A673 (cell line): ENCODE measurements around the gene SMAGP. TPM values are rescaled to one million over a fixed set of nuclear protein-coding genes. Genes with fewer than 3 reads are reported as not detected.

ENCODE experiments used
- BruUV-seq: library from RNA; stranded (reverse); fragments of 400-500 nt; replicated peaks from 2 replicates; lab custom pipeline; 2021; lab: Mats Ljungman, UMichigan
- CTCF ChIA-PET: fragments of 300-600 bp; sonication (Branson Sonifier 250); formaldehyde crosslinking; loops from one replicate; lab custom pipeline; 2022; ENCODE audit warnings: antibody characterized with exemption; lab: Charles Lee
- POLR2A ChIA-PET: fragments of 300-600 bp; sonication (Branson Sonifier 250); formaldehyde crosslinking; loops from one replicate; lab custom pipeline; 2022; ENCODE audit warnings: antibody characterized with exemption; ENCODE audit not compliant: low non-redundant PET; lab: Charles Lee
- DNase-seq: peaks from one replicate; pipeline ENCODE4 v3.0.0-alpha.2; 2015; ENCODE audit warnings: low spot score
- H3K27ac ChIP-seq: fragments of 200-600 bp; sonication (generic); 2 replicates; pipeline ENCODE4 v1.5.1; 2016; ENCODE audit warnings: mixed run types, low read depth, mild to moderate bottlenecking, mixed read lengths, antibody characterized with exemption, low read length; ENCODE audit not compliant: poor library complexity, severe bottlenecking
- H3K27me3 ChIP-seq: fragments of 200-600 bp; sonication (generic); replicated peaks from 2 replicates; pipeline ENCODE4 v1.6.1; 2017; ENCODE audit warnings: mixed run types, low read depth, mild to moderate bottlenecking, mixed read lengths, antibody characterized with exemption, low read length; ENCODE audit not compliant: insufficient read depth, poor library complexity
- H3K36me3 ChIP-seq: fragments of 200-600 bp; sonication (generic); 2 replicates; pipeline ENCODE4 v1.6.1; 2016; ENCODE audit warnings: mixed run types, mild to moderate bottlenecking, mixed read lengths, antibody characterized with exemption, low read length; ENCODE audit not compliant: insufficient read depth, poor library complexity, severe bottlenecking
- H3K4me1 ChIP-seq: fragments of 200-600 bp; sonication (generic); 2 replicates; pipeline ENCODE4 v1.6.1; 2017; ENCODE audit warnings: mixed run types, mild to moderate bottlenecking, mixed read lengths, antibody characterized with exemption, low read length; ENCODE audit not compliant: insufficient read depth, poor library complexity, severe bottlenecking
- H3K4me3 ChIP-seq: fragments of 200-600 bp; sonication (generic); 2 replicates; pipeline ENCODE4 v1.5.1; 2016; ENCODE audit warnings: low read depth, mixed run types, mild to moderate bottlenecking, mixed read lengths, low read length; ENCODE audit not compliant: poor library complexity, severe bottlenecking
- H3K9me3 ChIP-seq: fragments of 200-600 bp; sonication (generic); 2 replicates; pipeline ENCODE4 v1.6.1; 2016; ENCODE audit warnings: mixed run types, low read depth, mild to moderate bottlenecking, mixed read lengths, antibody characterized with exemption, low read length; ENCODE audit not compliant: poor library complexity, severe bottlenecking
- CTCF ChIP-seq: fragments of 300-800, 200-600 bp; sonication (generic); conservative IDR thresholded peaks from 2 replicates; pipeline ENCODE4 v1.5.1; 2017; ENCODE audit warnings: low read depth, mild to moderate bottlenecking, antibody characterized with exemption, low read length, moderate library complexity, mixed read lengths
- EZH2 ChIP-seq: fragments of 200-600 bp; sonication (generic); IDR thresholded peaks from 2 replicates; pipeline ENCODE4 v1.6.1; 2017; ENCODE audit warnings: borderline replicate concordance, low read depth, mild to moderate bottlenecking, mixed read lengths, antibody characterized with exemption, low read length; ENCODE audit not compliant: poor library complexity, severe bottlenecking
- intact Hi-C: fragments of 100-400 bp; cut with micrococcal nuclease; formaldehyde crosslinking; loops from one replicate; pipeline ENCODE4 v1.10.0; 2022; ENCODE audit not compliant: unreplicated experiment
- total RNA-seq: library from RNA; stranded (reverse); gene quantifications from 2 replicates; pipeline ENCODE4 v1.2.3, GENCODE V29; 2021

The SMAGP gene
- total RNA-seq, 1 experiment from 2014 or later = 26.5 TPM

- H3K27me3 ChIP-seq = no peaks in the 10 kb centered on the region
- no peaks in the 10 kb centered on the region for H3K9me3 ChIP-seq
- BruUV-seq = no TSS peak
- H3K4me3 ChIP-seq = no peak overlapping the region
- no peaks in the 10 kb centered on the region for H3K36me3 ChIP-seq
- no peaks in the 10 kb centered on the region for H3K4me1 ChIP-seq
- TF ChIP-seq EZH2 (no peak), CTCF (no peak)
- no peak overlapping the region for H3K27ac ChIP-seq
- intact Hi-C loops = no loop called here
- CTCF ChIA-PET = interaction anchor here (0.8 kb wide), 1 partner anchor 226 kb away, joined by 3 read pairs; no protein-coding TSS in a partner anchor
- no peak for DNase-seq
- POLR2A ChIA-PET = no interaction called here
These were observed 16.9 kb downstream of the SMAGP start for GRCh38 chr12:51253276-51253675.

GRCh38 chr12:51247523-51248206 is 22.6 kb downstream of the SMAGP start:
- Histone ChIP-seq H3K4me1 (peaks cover 27% of the 10 kb centered on the region), H3K4me3 (no peak overlapping the region), H3K9me3 (no peaks in the 10 kb centered on the region), H3K27ac (peak overlapping the region; percentile 77), H3K36me3 (peaks cover 28% of the 10 kb centered on the region), H3K27me3 (no peaks in the 10 kb centered on the region)
- intact Hi-C loops = no loop called here
- CTCF ChIA-PET = no interaction called here
- no TSS peak for BruUV-seq
- TF ChIP-seq EZH2 (no peak), CTCF (no peak)
- DNase-seq = peak; percentile 62
- POLR2A ChIA-PET = no interaction called here

GRCh38 chr12:51246254-51246853 is 23.9 kb downstream of the SMAGP start:
- Histone ChIP-seq H3K27ac (peak overlapping the region; percentile 77), H3K9me3 (no peaks in the 10 kb centered on the region), H3K36me3 (peaks cover 40% of the 10 kb centered on the region), H3K4me3 (no peak overlapping the region), H3K4me1 (peaks cover 27% of the 10 kb centered on the region), H3K27me3 (no peaks in the 10 kb centered on the region)
- TF ChIP-seq CTCF (0 out of 2 replicates have a peak, but pooled peaks have one; percentile 24), EZH2 (no peak)
- no TSS peak for BruUV-seq
- intact Hi-C loops = no loop called here
- ChIA-PET CTCF (no interaction called here), POLR2A (no interaction called here)
- DNase-seq = peak; percentile 91
